Panc1 (cell line): ENCODE measurements around the gene KRTAP5-9.

Source experiments
- CTCF ChIP-seq: fragments of 450-650 bp; IDR thresholded peaks from 2 replicates; pipeline ENCODE4 v1.5.1; 2017; ENCODE audit warnings: mild to moderate bottlenecking
- POLR2AphosphoS5 ChIP-seq: IDR thresholded peaks from 2 replicates; pipeline ENCODE4 v1.6.1; 2012; ENCODE audit warnings: mild to moderate bottlenecking, low read depth, low read length, moderate library complexity
- TF ChIP-seq, protein P1 (sequence below), 2 experiments: IDR thresholded peaks; 2 replicates each; pipeline ENCODE4 v1.6.1; 2011 to 2012; ENCODE audit warnings: low read depth in 2 of 2, control low read depth in 1 of 2, low read length in 1 of 2, mild to moderate bottlenecking in 1 of 2, moderate library complexity in 1 of 2; ENCODE audit not compliant: insufficient read depth in 1 of 2

DNA sequence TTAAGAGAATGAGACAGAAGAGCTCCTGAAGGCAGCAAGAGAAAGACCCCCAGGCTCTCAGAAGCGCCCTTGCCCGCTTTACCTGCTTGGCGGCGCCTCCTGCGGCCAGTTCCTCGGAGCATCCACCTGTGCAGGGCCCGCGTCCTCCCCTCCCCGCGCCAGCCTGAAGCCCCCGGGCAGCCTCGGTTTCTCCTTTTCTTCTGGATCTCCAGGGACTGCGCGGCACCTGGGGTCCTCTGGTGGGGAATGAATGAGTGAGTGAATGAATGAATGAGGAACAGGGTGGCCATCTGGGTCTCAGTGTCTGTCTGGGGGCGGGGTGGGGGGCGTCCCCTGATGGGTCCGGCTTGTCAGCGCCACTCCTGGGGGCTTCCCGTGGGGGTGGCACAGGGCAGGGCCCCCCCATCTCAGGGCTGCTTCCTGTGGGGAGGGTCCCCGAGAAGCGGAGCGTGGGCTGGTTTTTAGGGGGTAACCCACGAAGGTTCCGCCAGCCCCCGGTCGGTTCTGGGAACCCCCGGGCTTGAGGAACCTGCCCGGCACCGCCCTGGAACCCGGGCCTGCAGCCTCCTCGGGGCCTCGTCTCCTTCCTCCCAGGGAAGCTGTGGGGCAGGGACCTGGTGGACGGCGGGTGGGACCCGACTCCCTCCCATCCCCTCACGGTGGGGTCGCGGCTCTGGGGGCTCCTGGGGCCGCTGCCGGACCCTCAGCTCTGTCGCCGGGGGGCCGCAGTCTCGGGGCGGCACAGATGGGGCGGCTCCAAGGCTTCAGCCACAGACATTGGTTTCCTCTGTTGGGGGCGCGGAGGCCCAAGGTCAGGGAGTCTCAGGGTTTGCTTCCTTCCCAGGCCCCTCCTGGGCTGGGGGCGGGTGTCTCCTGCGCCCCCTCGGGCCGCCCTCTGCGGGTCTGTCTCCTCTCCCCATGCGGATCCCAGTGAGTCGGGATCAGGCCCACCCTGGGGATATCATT is 29.4 kb upstream of the KRTAP5-9 start:
- TF ChIP-seq CTCF (no peak), POLR2AphosphoS5 (no peak)
- TF ChIP-seq, protein P1, sequence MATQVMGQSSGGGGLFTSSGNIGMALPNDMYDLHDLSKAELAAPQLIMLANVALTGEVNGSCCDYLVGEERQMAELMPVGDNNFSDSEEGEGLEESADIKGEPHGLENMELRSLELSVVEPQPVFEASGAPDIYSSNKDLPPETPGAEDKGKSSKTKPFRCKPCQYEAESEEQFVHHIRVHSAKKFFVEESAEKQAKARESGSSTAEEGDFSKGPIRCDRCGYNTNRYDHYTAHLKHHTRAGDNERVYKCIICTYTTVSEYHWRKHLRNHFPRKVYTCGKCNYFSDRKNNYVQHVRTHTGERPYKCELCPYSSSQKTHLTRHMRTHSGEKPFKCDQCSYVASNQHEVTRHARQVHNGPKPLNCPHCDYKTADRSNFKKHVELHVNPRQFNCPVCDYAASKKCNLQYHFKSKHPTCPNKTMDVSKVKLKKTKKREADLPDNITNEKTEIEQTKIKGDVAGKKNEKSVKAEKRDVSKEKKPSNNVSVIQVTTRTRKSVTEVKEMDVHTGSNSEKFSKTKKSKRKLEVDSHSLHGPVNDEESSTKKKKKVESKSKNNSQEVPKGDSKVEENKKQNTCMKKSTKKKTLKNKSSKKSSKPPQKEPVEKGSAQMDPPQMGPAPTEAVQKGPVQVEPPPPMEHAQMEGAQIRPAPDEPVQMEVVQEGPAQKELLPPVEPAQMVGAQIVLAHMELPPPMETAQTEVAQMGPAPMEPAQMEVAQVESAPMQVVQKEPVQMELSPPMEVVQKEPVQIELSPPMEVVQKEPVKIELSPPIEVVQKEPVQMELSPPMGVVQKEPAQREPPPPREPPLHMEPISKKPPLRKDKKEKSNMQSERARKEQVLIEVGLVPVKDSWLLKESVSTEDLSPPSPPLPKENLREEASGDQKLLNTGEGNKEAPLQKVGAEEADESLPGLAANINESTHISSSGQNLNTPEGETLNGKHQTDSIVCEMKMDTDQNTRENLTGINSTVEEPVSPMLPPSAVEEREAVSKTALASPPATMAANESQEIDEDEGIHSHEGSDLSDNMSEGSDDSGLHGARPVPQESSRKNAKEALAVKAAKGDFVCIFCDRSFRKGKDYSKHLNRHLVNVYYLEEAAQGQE (IDR thresholded peaks at IDR 0.05; ENCODE audit: insufficient read depth in 1 of 2, low read depth in 2 of 2, low read length in 1 of 2): no peak
